ENCODE results near the gene MDM1.

GRCh38 chr12:68264857-68265256 lies 67.3 kb downstream of the MDM1 start:
- TF ChIP-seq ZNF792 (CRISPR knock-in tag; IDR thresholded peaks at IDR 0.05), result no peak
- TF ChIP-seq HOXA9 (CRISPR knock-in tag; IDR thresholded peaks at IDR 0.05; ENCODE audit: borderline replicate concordance), result no peak
- TF ChIP-seq, protein P1, sequence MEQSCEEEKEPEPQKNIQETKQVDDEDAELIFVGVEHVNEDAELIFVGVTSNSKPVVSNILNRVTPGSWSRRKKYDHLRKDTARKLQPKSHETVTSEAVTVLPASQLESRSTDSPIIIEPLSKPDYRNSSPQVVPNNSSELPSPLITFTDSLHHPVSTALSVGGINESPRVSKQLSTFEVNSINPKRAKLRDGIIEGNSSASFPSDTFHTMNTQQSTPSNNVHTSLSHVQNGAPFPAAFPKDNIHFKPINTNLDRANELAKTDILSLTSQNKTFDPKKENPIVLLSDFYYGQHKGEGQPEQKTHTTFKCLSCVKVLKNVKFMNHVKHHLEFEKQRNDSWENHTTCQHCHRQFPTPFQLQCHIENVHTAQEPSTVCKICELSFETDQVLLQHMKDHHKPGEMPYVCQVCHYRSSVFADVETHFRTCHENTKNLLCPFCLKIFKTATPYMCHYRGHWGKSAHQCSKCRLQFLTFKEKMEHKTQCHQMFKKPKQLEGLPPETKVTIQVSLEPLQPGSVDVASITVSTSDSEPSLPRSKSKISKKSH (CRISPR knock-in tag; IDR thresholded peaks at IDR 0.05; ENCODE audit: borderline replicate concordance), result no peak
